Mesothelial cell of epicardium (in vitro differentiated cells): ENCODE results near the gene ZNF160. TPM values are rescaled to one million over a fixed set of nuclear protein-coding genes. Genes with fewer than 3 reads are reported as not detected.

Experiments
- DNase-seq, 2 experiments: peaks; one replicate each; pipeline ENCODE4 v3.0.0; 2021; ENCODE audit warnings: low spot score in 2 of 2; ENCODE audit not compliant: unreplicated experiment in 2 of 2
- H3K27ac Mint-ChIP-seq: 2 replicates; pipeline ENCODE4 v1.8.0; 2021; ENCODE audit warnings: mixed read lengths
- H3K27me3 Mint-ChIP-seq: 2 replicates; pipeline ENCODE4 v1.8.0; 2021; ENCODE audit warnings: low read depth, mixed read lengths
- H3K36me3 Mint-ChIP-seq: 2 replicates; pipeline ENCODE4 v1.8.0; 2021; ENCODE audit warnings: mixed read lengths
- H3K4me1 Mint-ChIP-seq: 2 replicates; pipeline ENCODE4 v1.8.0; 2021; ENCODE audit warnings: mixed read lengths
- H3K4me3 Mint-ChIP-seq: 2 replicates; pipeline ENCODE4 v1.8.0; 2021; ENCODE audit warnings: mild to moderate bottlenecking, moderate library complexity, mixed read lengths
- H3K9me3 Mint-ChIP-seq: 2 replicates; pipeline ENCODE4 v1.8.0; 2021; ENCODE audit warnings: mixed read lengths
- total RNA-seq: library from RNA; stranded (reverse); gene quantifications from 3 replicates; pipeline ENCODE4 v1.2.1, GENCODE V29; 2021
- TF ChIP-seq, protein P1 (sequence below): fragments of 200-600 bp; sonication (generic); IDR thresholded peaks from one replicate; pipeline ENCODE4 v1.5.0; 2021; ENCODE audit warnings: antibody characterized with exemption; ENCODE audit not compliant: unreplicated experiment

Gene ZNF160
- 67.8 to 71.0 TPM (median 68.3 TPM) in 3 replicates for total RNA-seq

DNA sequence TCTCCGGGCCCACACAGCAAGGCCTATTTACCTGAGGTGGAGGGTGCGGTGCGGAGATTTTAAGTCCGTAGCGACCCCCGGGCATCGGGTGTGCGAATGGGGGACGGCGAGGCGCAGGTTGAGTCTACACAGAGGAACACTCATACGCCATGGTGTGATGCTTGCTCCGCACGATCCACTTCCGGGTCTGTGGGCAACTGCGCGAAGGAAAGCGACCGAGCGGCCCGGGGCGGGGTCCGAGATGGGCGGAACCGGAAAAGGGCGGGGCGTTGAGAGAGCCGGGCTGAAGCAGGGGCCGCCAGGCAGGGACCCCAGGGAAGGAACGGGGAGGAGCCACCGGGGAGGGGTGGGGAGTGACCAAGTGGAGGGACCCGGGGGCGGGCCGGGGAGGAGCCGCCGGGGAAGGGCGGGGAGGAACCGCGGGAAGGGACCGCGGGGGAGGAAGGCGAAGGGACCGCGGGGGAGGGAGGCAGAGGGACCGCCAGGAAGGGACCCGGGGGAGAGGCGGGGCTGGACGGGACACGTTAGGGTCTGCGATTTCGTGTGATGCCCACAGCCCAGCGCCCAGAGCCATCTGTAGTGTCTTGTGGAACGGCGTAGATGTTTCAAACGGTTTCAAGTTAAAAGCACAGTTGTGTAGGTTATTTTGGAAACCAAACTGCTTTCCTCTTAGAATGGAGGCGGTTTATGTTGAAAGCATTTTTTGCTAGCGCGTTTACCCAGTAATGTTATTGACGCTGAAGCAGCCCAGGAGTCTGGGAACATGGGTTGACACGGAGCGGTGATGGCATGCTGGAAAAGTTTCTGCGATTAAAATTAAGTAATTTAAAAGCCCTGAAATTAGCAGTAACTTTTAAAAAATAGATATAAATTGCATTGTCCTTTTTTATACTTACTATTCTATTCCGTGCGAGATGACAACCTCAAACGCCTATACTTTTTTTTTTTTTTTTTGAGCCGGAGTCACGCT is at the start of gene ZNF160:
Gene ZNF160, minus strand, starts transcription at position 189 of the 970 bp plus-strand sequence. CDS start 17,146 bp downstream, outside the sequence.
- H3K36me3 Mint-ChIP-seq = peaks cover 24% of the 10 kb centered on the region
- peak; percentile 93 to 97 for DNase-seq
- H3K4me3 Mint-ChIP-seq = peak within 1 kb of the TSS; percentile 79
- H3K9me3 Mint-ChIP-seq = no peaks in the 10 kb centered on the region
- peaks cover 15% of the 10 kb centered on the region for H3K4me1 Mint-ChIP-seq
- TF ChIP-seq, protein P1, sequence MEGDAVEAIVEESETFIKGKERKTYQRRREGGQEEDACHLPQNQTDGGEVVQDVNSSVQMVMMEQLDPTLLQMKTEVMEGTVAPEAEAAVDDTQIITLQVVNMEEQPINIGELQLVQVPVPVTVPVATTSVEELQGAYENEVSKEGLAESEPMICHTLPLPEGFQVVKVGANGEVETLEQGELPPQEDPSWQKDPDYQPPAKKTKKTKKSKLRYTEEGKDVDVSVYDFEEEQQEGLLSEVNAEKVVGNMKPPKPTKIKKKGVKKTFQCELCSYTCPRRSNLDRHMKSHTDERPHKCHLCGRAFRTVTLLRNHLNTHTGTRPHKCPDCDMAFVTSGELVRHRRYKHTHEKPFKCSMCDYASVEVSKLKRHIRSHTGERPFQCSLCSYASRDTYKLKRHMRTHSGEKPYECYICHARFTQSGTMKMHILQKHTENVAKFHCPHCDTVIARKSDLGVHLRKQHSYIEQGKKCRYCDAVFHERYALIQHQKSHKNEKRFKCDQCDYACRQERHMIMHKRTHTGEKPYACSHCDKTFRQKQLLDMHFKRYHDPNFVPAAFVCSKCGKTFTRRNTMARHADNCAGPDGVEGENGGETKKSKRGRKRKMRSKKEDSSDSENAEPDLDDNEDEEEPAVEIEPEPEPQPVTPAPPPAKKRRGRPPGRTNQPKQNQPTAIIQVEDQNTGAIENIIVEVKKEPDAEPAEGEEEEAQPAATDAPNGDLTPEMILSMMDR = no peak
- H3K27me3 Mint-ChIP-seq = no peaks in the 10 kb centered on the region
- peak within 1 kb of the TSS; percentile 86 for H3K27ac Mint-ChIP-seq

DNA sequence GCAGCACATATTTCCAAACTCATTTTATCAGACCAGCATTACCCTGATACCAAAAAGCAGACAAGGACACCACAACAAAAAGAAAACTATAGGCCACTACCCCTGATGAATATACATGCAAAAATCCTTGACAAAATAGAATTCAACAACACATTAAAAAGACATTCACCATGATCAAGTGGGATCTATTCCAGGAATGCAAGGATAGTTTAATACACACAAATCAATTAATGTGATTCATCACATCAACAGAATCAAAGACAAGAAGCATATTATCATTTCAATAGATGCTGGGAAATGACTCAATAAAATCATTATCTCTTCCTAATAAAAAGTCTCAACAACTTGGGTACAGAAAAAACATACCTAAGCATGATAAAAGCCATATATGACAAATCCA is 44.4 kb upstream of the ZNF160 start:
- no peak for DNase-seq
- Mint-ChIP-seq H3K27me3 (no peaks in the 10 kb centered on the region), H3K36me3 (peaks cover 78% of the 10 kb centered on the region), H3K4me1 (no peaks in the 10 kb centered on the region), H3K4me3 (no peak overlapping the region), H3K27ac (no peak overlapping the region), H3K9me3 (peaks cover 58% of the 10 kb centered on the region)
- TF ChIP-seq, protein P1 = no peak

DNA sequence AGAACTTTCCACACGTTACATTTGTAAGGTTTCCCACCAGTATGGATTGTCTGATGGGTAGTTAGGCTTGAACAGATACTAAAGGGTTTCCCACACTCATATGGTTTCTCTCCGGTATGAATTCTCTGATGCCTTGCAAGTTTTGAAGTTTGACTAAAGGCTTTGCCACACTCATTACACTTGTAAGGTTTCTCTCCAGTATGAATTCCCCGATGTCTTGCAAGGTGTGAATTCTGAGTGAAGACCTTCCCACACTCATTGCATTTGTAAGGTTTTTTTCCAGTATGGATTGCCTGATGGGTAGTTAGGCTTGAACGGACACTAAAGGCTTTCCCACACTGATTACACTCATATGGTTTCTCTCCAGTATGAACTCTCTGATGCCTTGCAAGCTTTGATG is 37.1 kb upstream of the ZNF160 start:
- no peaks in the 10 kb centered on the region for H3K27me3 Mint-ChIP-seq
- no peak overlapping the region for H3K4me3 Mint-ChIP-seq
- peaks cover 70% of the 10 kb centered on the region for H3K9me3 Mint-ChIP-seq
- H3K36me3 Mint-ChIP-seq = peaks cover 64% of the 10 kb centered on the region
- DNase-seq = no peak
- no peak overlapping the region for H3K27ac Mint-ChIP-seq
- TF ChIP-seq, protein P1 = no peak
- no peaks in the 10 kb centered on the region for H3K4me1 Mint-ChIP-seq

DNA sequence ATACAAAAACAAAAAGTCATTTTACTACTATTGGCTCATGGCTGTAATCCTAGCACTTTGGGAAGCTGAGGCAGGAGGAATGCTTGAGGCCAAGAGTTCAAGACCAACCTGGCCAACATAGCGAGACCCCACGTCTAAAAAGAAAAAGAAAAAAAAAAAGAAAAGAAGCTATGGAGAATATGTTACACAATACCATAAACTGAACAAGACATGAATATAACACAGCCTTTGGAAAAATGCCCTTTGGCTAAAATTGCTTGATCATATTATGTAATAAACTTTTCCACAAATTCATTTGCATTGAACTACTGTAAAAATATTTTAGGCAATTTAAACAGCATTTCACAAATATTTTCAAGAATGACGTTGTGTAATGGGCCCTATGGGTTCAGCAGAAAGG is 33.2 kb upstream of the ZNF160 start:
- H3K36me3 Mint-ChIP-seq = peaks cover 33% of the 10 kb centered on the region
- H3K4me1 Mint-ChIP-seq = peaks cover 17% of the 10 kb centered on the region
- no peak overlapping the region for H3K27ac Mint-ChIP-seq
- TF ChIP-seq, protein P1 = no peak
- no peak overlapping the region for H3K4me3 Mint-ChIP-seq
- H3K27me3 Mint-ChIP-seq = no peaks in the 10 kb centered on the region
- no peak for DNase-seq
- H3K9me3 Mint-ChIP-seq = peaks cover 47% of the 10 kb centered on the region

DNA sequence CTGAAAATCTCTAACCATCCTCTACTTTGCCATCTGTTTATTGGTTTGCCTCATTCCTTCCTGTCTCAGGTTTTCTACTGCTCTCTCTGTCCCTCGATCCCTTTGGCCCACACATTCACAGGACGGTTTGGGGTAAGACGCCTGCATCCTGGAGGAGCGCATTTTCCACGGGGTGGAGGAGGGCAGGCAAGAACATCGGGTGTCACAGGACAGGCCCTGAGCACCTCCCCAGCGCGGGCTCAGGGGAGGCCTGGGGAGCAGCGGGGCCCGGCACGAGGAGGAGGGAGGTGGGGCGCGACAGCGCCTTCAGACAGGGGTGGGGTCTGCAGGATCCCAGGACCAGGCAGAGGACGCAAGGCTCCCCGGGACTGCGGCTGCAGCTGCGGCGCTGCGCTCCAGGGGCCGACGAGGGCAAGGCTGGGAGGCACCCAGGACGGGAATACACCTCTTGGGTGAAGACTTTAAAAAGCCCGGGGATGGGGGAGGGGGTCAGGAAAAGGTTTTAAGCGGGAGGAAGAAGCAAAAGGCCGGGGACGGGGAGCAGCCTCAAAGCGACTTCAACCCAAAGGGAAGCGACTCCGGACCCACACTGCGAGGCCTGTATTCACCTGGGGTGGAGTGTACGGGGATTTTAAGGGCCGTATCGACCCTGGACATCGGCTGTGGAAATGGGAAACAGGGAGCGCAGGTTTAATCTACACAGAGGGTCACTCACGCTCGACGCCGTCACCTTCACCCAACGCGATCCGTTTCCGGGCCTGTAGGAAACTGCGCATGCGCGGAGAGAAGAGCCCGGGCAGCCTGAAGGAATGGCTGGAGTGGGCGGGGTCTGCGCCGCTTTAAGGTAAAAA is 29.1 kb upstream of the ZNF160 start, which contains the start of gene ZNF415:
Gene ZNF415, minus strand, starts transcription at position 770 of the 851 bp plus-strand sequence. CDS start 10,234 bp downstream, outside the sequence.
- H3K4me3 Mint-ChIP-seq = peak within 1 kb of the TSS; percentile 86
- DNase-seq = peak; percentile 83 to 91
- peaks cover 20% of the 10 kb centered on the region for H3K9me3 Mint-ChIP-seq

More for the DNA sequence above, 29.1 kb upstream of the ZNF160 start, which contains the start of gene ZNF415:
- H3K36me3 Mint-ChIP-seq = peaks cover 14% of the 10 kb centered on the region
- H3K4me1 Mint-ChIP-seq = peaks cover 23% of the 10 kb centered on the region
- H3K27ac Mint-ChIP-seq = peak within 1 kb of the TSS; percentile 84
- TF ChIP-seq, protein P1 = no peak
- H3K27me3 Mint-ChIP-seq = no peaks in the 10 kb centered on the region
